ENCODE data around the gene NR2F1.

The NR2F1 gene

GRCh38 chr5:93577854-93578812 is 4.9 kb upstream of the NR2F1 start:
- peak; percentile 60 for DNase-seq

GRCh38 chr5:93578813-93579691 is 4.0 kb upstream of the NR2F1 start:
- DNase-seq: peak; percentile 81

- DNase-seq: peak; percentile 8
Measured at GRCh38 chr5:93579692-93580062, 3.3 kb upstream of the NR2F1 start.

GRCh38 chr5:93580063-93580926 is 2.7 kb upstream of the NR2F1 start:
- peak; percentile 51 for DNase-seq

- DNase-seq: peak; percentile 52
Measured at GRCh38 chr5:93580927-93581445, 2.0 kb upstream of the NR2F1 start, which contains the start of gene NR2F1-AS1. NR2F1-AS1 (minus strand) TSS chr5:93581219.

- DNase-seq: no peak
Measured at GRCh38 chr5:93582167-93582462, 907 bp upstream of the NR2F1 start.

- peak; percentile 23 for DNase-seq
Measured at GRCh38 chr5:93583439-93583767, 381 bp downstream of the NR2F1 start.

- DNase-seq: peak; percentile 65
Measured at GRCh38 chr5:93583768-93584595, 960 bp downstream of the NR2F1 start.

- DNase-seq: peak; percentile 45
Measured at GRCh38 chr5:93584596-93585040, 1.6 kb downstream of the NR2F1 start.

- DNase-seq: peak; percentile 42
Measured at GRCh38 chr5:93585041-93585766, 2.2 kb downstream of the NR2F1 start.

- peak; percentile 36 for DNase-seq
Measured at GRCh38 chr5:93585767-93586385, 2.9 kb downstream of the NR2F1 start.

GRCh38 chr5:93586736-93587596 is 3.9 kb downstream of the NR2F1 start:
- peak; percentile 4 for DNase-seq

- peak; percentile 51 for DNase-seq
Measured at GRCh38 chr5:93587597-93588351, 4.8 kb downstream of the NR2F1 start.

- peak; percentile 29 for DNase-seq
Measured at GRCh38 chr5:93588352-93589151, 5.5 kb downstream of the NR2F1 start.

- DNase-seq: no peak
Measured at GRCh38 chr5:93589152-93589828, 6.3 kb downstream of the NR2F1 start.

GRCh38 chr5:93589829-93590215 is 6.8 kb downstream of the NR2F1 start:
- DNase-seq: peak; percentile 32

- DNase-seq: peak; percentile 25
Measured at GRCh38 chr5:93590493-93590892, 7.5 kb downstream of the NR2F1 start.
